ENCODE data around the gene LCN9.
"Not testable (repeated sequence)": the region's sequence is repeated elsewhere in the genome, so short reads cannot be mapped to it uniquely, and the experiment has no call there.

The LCN9 gene

DNA sequence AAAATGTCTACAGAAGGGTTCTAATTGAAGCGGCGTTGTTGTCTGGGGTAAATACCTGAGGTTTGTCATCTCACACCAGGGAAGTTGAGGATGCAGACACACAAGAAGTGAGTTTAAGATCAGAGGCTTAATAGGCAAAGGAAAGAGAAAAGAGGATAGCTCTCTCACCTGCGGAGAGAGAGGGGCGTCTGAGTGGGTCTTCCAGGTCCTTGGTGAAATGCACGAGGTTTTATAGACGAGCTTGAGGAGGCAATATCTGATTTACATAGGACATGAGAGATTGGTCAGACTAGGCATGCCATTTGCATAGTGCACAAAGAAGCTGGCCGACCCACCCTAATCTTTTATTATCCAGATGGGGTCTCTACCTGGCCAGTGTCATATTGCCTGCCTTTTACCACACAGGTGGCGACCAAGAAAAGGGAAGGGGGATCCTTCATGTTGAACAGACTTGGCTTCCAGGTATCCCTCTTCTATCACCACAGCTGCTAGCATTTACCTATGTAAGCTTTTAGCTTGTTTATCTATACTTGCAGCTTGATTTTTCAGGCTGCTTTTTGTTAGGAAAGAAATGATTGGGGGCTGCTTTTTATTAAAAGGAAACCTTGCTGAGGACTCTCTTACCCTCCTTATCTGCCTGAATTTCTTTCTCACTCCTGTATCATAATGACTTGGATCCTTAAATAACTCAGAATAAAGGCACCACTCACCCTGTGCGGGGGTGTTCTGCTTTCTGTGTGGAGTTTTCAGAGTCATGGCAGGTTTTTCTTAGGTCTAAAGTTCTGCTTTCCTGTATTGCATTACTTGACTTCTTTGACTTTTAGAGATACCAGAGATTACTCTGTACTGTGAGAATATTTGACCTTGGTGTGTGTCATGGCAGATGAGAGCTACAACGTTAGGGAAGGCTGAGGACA lies 14.4 kb upstream of the LCN9 start:
- no peak for DNase-seq

DNA sequence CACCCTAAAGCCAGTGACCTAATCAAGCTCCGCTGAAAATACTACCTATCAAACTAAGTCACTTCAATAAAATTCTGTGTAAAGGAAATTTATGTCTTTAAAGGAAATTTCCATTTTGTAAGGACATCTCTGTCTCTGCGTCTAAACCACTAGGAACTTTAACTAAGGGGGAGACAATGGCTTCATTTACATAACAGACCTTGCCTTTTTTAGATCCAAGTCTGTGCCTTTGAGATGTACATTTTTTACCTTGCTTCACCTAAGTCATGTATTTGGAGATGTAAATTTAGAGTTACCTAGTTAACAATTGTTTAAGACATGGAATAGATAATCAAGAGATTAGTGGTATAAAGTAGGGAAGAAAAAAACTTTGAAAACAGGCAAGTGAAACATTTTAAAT lies 13.6 kb upstream of the LCN9 start:
- no peak for DNase-seq

DNA sequence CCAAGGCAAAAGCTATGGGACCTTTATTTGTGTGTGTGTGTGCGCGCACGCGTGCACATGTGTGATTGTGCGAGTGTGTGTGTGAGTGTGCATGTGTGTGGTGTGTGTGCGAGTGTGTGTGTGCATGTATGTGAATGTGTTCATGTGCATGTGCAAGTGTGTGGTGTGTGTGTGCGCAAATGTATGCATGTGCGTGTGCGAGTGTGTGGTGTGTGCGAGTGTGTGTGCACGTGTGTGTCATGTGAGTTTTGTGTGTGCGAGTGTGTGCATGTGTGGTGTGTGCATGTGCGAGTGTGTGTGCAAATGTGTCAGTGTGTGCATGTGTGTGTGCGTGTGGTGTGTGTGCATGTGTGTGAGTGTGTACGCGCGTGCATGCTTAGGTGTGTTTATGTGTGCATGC lies 12.7 kb upstream of the LCN9 start:
- no peak for DNase-seq

DNA sequence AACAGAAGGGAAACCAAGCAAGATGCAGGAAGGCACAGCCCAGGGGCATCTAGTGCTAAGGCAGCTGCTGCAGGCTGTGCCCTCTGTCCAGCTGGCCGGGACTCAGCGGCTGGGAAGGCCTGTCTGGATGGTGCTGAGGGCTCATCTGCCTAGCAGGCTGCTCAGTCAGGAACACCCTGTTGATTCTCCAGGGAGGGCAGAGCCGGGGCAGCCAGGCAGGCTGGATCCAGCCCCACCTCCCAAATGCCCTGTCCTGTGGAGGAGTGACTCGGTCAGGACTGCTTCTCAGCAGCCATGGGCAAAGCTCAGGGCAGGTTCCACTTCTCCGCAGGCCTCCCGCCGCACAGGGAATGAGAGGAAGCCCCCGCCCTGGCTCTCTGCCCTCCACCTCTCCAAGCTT lies 7.8 kb upstream of the LCN9 start:
- DNase-seq: no peak

DNA sequence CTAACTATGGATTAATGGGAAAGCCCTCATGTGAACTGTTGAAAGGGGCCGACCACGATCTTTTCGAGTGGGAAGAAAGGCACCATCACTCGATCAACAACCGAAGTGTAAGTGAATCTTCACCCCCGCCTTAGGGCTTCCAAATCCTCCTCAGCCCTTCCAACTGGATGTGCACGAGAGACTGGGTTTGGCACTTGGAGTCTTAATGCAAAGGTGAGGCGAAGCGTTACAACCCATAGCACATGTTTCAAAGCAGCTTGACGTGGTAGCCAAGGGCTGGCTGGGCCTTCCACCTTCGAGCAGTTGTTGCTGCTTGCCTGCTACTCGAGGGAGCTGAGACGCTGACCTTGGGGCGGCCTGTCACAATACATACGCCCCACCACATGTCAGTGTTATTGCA lies 5.7 kb upstream of the LCN9 start:
- DNase-seq: no peak

DNA sequence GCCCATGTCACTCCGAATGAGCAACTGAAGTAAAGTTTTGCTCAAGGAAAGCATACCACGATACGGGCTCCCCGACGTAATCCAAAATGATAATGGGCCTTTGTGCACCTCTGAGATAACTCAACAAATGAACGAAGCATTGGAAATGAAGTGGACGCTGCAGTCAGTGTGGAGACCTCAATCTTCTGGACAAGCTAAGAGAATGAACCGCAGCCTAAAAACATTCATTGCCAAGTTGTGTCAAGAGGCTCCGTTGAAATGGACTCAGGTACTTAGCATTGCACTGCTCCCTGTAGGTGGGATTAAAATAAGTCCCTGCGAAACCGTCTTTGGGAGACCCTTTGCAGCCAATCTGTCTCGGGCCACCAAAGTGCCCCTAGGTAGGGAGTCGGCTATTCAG lies 3.9 kb upstream of the LCN9 start:
- DNase-seq: no peak

GRCh38 chr9:135660407-135660806 lies 2.7 kb upstream of the LCN9 start:
- DNase-seq: no peak

- no peak for DNase-seq
Measured at GRCh38 chr9:135661816-135662560, 1.1 kb upstream of the LCN9 start.

DNA sequence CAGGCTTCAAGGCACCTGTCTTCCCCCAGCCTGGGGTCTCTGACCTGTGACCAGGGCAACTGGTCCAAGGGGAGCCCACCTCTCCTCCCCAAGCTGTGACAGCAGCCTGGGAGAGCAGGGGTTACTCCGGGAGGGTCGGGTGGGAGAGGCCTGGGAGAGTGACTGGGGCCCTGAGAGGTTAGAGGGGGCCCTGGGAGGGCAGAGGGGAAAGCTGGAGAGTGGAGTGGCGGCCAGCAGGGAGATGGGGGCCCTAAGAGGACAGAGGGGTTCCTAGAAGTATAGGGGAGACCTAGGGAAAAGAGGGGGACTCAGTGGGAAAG lies 302 bp downstream of the LCN9 start:
- no peak for DNase-seq

GRCh38 chr9:135663857-135664256 lies 748 bp downstream of the LCN9 start:
- DNase-seq: no peak

DNA sequence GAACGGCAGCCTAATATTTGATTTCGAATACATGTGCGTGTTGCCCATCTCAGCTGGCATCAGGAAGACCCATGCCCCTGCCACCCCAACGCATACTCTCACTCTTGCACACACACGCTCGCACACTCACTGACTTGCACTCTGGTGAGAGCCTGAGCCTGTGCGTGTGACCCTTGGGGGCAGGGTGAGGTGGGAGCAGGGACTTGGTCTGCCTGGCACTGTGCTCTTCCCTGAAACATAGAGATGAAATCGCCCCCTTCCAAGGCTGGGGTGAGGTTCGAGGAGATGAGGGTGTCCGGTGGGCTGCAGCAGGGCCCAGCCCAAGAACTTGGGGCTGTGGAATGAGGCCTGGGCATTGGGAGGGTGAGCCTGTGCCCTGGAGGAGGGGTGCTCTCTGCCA lies 1.2 kb downstream of the LCN9 start:
- DNase-seq: no peak

GRCh38 chr9:135664801-135665794 lies 2.0 kb downstream of the LCN9 start:
- DNase-seq: no peak

DNA sequence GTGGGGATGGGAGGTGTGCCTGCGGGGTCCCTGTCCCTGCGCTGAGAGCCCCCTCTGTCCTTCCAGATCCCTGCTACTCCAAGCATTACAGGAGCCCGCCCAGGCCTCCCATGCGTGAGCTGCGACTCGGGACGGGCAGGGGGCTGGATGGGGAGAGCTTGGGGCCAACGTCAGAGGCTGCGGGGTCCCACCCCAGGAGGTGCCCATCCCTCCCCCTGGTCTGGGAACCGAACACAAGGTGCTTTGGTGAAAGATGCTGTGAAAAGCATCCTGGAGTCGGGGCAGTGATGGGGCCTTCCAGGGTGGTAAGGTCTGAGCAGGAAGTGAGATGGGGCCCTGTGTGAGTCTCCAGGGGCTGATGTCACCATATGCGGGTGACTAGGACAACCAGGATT lies 2.7 kb downstream of the LCN9 start:
- DNase-seq: no peak

- DNase-seq: no peak
Measured at GRCh38 chr9:135666534-135667462, 3.7 kb downstream of the LCN9 start.

GRCh38 chr9:135667463-135668001 lies 4.4 kb downstream of the LCN9 start:
- DNase-seq: no peak

- DNase-seq: not testable (repeated sequence)
Measured at GRCh38 chr9:135669018-135669417, 5.9 kb downstream of the LCN9 start.

GRCh38 chr9:135669616-135670285 lies 6.6 kb downstream of the LCN9 start:
- DNase-seq: no peak

DNA sequence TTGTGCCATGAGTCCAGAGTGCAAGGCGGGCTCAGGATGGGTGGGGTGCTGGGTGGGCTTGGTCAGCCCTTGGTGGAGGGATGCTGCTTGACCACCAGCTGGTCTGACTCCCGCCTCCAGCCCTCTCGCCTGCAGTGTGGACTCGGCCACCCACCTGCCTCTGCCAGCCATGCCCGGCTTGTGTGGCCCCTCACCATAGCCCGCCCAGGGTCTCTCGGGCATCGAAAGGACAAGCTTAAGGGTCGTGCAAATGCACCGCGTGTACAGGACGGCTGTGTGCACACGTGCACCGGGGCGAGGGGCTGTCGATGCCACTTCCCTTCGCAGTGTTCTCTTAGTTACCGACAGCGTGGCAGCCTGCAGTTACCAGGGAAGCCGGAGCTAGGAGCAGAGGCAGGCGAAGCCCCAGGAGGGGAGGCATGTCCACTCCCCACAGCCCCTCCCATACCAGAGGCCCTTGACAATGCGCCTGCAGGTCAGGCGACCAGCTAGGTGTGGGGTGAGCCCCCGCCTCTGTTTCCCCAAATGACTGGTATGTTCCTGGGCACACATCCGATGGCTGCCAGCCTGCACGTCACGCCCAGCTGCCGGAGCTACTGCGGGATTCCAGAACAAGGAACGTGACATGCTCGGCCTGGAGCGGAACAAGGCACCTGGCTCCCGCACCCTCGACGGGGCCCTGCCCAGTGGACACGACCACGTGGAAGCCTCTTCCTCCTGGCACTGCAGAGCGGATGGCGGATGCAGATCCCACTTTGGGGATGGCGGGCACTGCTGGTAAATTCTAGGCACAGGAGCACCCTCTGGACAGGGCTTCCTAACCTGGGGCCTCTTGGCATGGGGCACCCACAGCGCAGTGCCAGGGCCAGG lies 7.8 kb downstream of the LCN9 start:
- no peak for DNase-seq

DNA sequence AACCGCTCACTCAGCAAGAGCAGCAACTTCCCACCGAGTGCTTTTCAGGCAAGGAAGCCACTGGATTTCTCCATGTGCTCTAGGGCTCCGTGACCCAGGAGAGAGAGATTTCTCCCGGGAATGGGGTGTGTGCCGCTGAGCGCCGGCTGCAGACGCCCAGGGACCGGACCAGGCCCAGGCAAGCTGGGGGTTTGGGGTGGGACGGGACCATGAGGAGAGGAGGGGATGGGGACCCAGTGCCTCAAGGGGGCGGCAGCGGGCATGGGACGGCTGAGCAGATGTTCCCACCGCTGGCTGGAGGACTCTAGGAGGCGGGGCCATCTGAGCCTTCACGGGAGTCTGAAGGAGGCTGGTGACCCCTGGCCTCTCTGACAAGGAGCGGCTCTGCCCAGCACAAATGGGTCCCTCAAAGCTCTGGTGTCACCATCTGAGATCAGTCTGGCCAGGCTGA lies 8.5 kb downstream of the LCN9 start:
- peak; percentile 8 for DNase-seq

DNA sequence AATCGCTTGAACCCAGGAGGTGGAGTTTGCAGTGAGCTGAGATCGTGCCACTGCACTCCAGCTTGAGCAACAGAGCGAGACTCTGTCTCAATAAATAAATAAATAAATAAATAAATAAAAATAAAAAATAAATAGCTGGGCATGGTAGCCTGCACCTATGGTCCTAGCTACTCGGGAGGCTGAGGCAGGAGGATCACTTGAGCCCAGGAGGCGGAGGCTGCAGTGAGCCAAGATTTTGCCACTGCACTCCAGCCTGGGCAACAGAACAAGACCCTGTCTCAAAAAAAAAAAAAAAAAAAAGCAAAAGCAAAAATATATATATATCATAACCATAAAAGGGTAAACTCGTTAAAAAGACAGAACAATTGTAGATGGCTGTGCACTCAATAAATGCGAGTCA lies 9.7 kb downstream of the LCN9 start:
- DNase-seq: not testable (repeated sequence)

All from stimulated activated CD4-positive, alpha-beta T cell treated with anti-CD3 and anti-CD28 coated beads, Interleukin-15, amount 100 ng/mL, for 24 hours (primary cell).